GM12878 (cell line): ENCODE results near the gene ZMIZ1. TPM values are rescaled to one million over a fixed set of nuclear protein-coding genes. Genes with fewer than 3 reads are reported as not detected.
A peak's percentile ranks its signal among the peaks of the same experiment; 100 is the strongest.

Experiments used
- ATAC-seq: fragments of 200-7000 bp; cut with Tn5 transposase; 3 replicates; pipeline ENCODE4 v1.9.1; 2020; ENCODE audit warnings: mild to moderate bottlenecking, moderate library complexity
- BruUV-seq: library from RNA; stranded (reverse); fragments of 400-500 nt; replicated peaks from 2 replicates; lab custom pipeline; 2021; lab: Mats Ljungman, UMichigan
- CTCF ChIA-PET: fragments of 300-600 bp; sonication (Branson Sonifier 250); formaldehyde crosslinking; extraction: SDS; loops from one replicate; lab custom pipeline; 2021; ENCODE audit warnings: inconsistent platforms; lab: Yijun Ruan, JAX
- POLR2A ChIA-PET: fragments of 350-600 bp; formaldehyde crosslinking; extraction: SDS; loops from one replicate; lab custom pipeline; 2021; ENCODE audit warnings: inconsistent platforms; lab: Charles Lee
- RAD21 ChIA-PET: fragments of 300-600 bp; sonication (Branson Sonifier 250); formaldehyde crosslinking; loops from one replicate; lab custom pipeline; 2023; ENCODE audit warnings: antibody characterized with exemption; ENCODE audit not compliant: unreplicated experiment; lab: Charles Lee
- SMC1A ChIA-PET: fragments of 300-600 bp; sonication (Branson Sonifier 250); formaldehyde crosslinking; loops from one replicate; lab custom pipeline; 2023; ENCODE audit not compliant: unreplicated experiment, uncharacterized antibody; lab: Charles Lee
- DNase-seq: peaks from one replicate; pipeline ENCODE4 v3.0.0-alpha.2; 2011; ENCODE audit warnings: low read depth, low spot score
- FAIRE-seq: peaks from 3 replicates; lab custom pipeline; 2011; peaks lifted over from hg19 to GRCh38; lab: Jason Lieb, UNC
- H2AFZ ChIP-seq: 2 replicates; pipeline ENCODE4 v1.6.0; 2011; ENCODE audit warnings: low read depth, low read length, control low read depth; ENCODE audit not compliant: control insufficient read depth
- H3K27ac ChIP-seq: 2 replicates; pipeline ENCODE4 v1.5.1; 2011; ENCODE audit warnings: control low read depth; ENCODE audit not compliant: control insufficient read depth, insufficient read depth
- H3K27me3 ChIP-seq, 2 experiments: replicated peaks in 1 of 2; 2 replicates each; pipeline versions ENCODE4 v1.6.0 to v1.6.1; 2011; ENCODE audit warnings: low read length in 1 of 2; ENCODE audit not compliant: control insufficient read depth in 2 of 2, insufficient read depth in 2 of 2
- H3K36me3 ChIP-seq, 2 experiments: 2 replicates each; pipeline ENCODE4 v1.5.1; 2011; ENCODE audit warnings: low read length in 1 of 2; ENCODE audit not compliant: control insufficient read depth in 2 of 2, insufficient read depth in 2 of 2
- H3K4me1 ChIP-seq: 2 replicates; pipeline ENCODE4 v1.6.1; 2011; ENCODE audit warnings: mild to moderate bottlenecking, low read length, moderate library complexity, mixed read lengths; ENCODE audit not compliant: control insufficient read depth, insufficient read depth
- H3K4me2 ChIP-seq: 2 replicates; pipeline ENCODE4 v1.6.0; 2011; ENCODE audit warnings: control low read depth; ENCODE audit not compliant: control insufficient read depth, insufficient read depth
- H3K4me3 ChIP-seq: fragments of 200-600 bp; sonication (generic); 2 replicates; pipeline ENCODE4 v1.5.1; 2016
- H3K79me2 ChIP-seq: 2 replicates; pipeline ENCODE4 v1.6.0; 2011; ENCODE audit warnings: low read length; ENCODE audit not compliant: control insufficient read depth, insufficient read depth
- H3K9ac ChIP-seq: 2 replicates; pipeline ENCODE4 v1.8.0; 2011; ENCODE audit warnings: low read length, control low read depth, mixed read lengths; ENCODE audit not compliant: control insufficient read depth, insufficient read depth
- H3K9me3 ChIP-seq: replicated peaks from 3 replicates; pipeline ENCODE4 v1.5.1; 2011; ENCODE audit warnings: mild to moderate bottlenecking, low read length; ENCODE audit not compliant: control insufficient read depth, insufficient read depth
- H4K20me1 ChIP-seq: 2 replicates; pipeline ENCODE4 v1.6.0; 2011; ENCODE audit not compliant: control insufficient read depth, insufficient read depth
- CTCF ChIP-seq, 3 experiments: IDR thresholded peaks in 2 of 3; conservative IDR thresholded peaks in 1 of 3; 2 replicates each; pipeline ENCODE4 v1.5.1; 2011; ENCODE audit warnings: low read depth in 3 of 3, low read length in 3 of 3, mild to moderate bottlenecking in 3 of 3, control low read depth in 2 of 3, moderate library complexity in 2 of 3, inconsistent platforms in 1 of 3, mixed read lengths in 1 of 3; ENCODE audit not compliant: control insufficient read depth in 2 of 3, insufficient read depth in 1 of 3; ENCODE audit errors: extremely low read depth in 1 of 3
- IKZF2 ChIP-seq, 2 experiments: fragments of 450-650 bp; IDR thresholded peaks; 2 replicates each; pipeline ENCODE4 v1.6.1; 2017; ENCODE audit warnings: mild to moderate bottlenecking in 2 of 2, moderate library complexity in 2 of 2
- MEF2B ChIP-seq: fragments of 450-650 bp; IDR thresholded peaks from 2 replicates; pipeline ENCODE4 v1.6.1; 2018; ENCODE audit warnings: mild to moderate bottlenecking, moderate library complexity; ENCODE audit not compliant: partially characterized antibody, poor library complexity, severe bottlenecking
- MTA3 ChIP-seq: IDR thresholded peaks from 2 replicates; pipeline ENCODE4 v1.6.1; 2012; ENCODE audit warnings: low read length, inconsistent platforms, borderline replicate concordance
- RAD21 ChIP-seq: IDR thresholded peaks from 2 replicates; pipeline ENCODE4 v1.6.1; 2011; ENCODE audit warnings: mild to moderate bottlenecking, low read depth, low read length, moderate library complexity; ENCODE audit not compliant: insufficient read depth
- SMC3 ChIP-seq: IDR thresholded peaks from 2 replicates; pipeline ENCODE4 v1.6.1; 2011; ENCODE audit warnings: low read length, improper control_type of control experiment, borderline replicate concordance
- SRF ChIP-seq, 2 experiments: IDR thresholded peaks; 2 replicates each; pipeline ENCODE4 v1.6.1; 2011; ENCODE audit warnings: low read depth in 2 of 2, low read length in 2 of 2, mild to moderate bottlenecking in 1 of 2, moderate library complexity in 1 of 2
- ZNF24 ChIP-seq: fragments of 450-650 bp; IDR thresholded peaks from 2 replicates; pipeline ENCODE4 v1.6.1; 2017; ENCODE audit warnings: antibody characterized with exemption, mild to moderate bottlenecking
- WGBS: methylation state at CpG from one replicate; pipeline ENCODE4 v1.1.6; 2016; ENCODE audit warnings: low lambda C conversion rate; ENCODE audit not compliant: insufficient replicate concordance, insufficient coverage; ENCODE audit errors: missing lambda C conversion rate; 5-methylcytosine and 5-hydroxymethylcytosine counted together
- in situ Hi-C: fragments of 300-500 bp; cut with MboI; formaldehyde crosslinking; loops from 9 replicates; pipeline ENCODE4 v1.14.3; 2018; ENCODE audit warnings: mixed read lengths
- intact Hi-C: fragments of 100-400 bp; cut with micrococcal nuclease; formaldehyde crosslinking; loops from one replicate; pipeline ENCODE4 v1.14.2; 2022; ENCODE audit not compliant: unreplicated experiment
- polyA plus RNA-seq, 11 experiments: library from polyadenylated mRNA; depleted of rRNA in 4 of 11; unstranded in 6 of 11; stranded (reverse) in 5 of 11; fragments of >200 nt; fragmentation: Nextera tagmentation in 4 of 11; fragmentation: Illumina TruSeq in 1 of 11; extraction: Ambion mirVana in 4 of 11; extraction: Trizol in 1 of 11; gene quantifications; 1 replicate in 1 of 11; 2 replicates in 10 of 11; pipeline versions ENCODE4 v1.2.1 to v1.2.3, GENCODE V29; 2011 to 2016; ENCODE audit warnings: inconsistent platforms in 2 of 11, missing spikeins in 2 of 11, low read depth in 1 of 11
- total RNA-seq, 4 experiments: library from RNA; depleted of rRNA in 3 of 4; stranded (reverse); fragments of >200 nt in 3 of 4; fragmentation: Illumina TruSeq in 1 of 4; extraction: Trizol in 1 of 4; gene quantifications; 2 replicates each; pipeline versions ENCODE4 v1.2.1 to v1.2.3, GENCODE V29; 2013 to 2021

The ZMIZ1 gene
- total and polyA plus RNA-seq, 10 of the 15 experiments (the other 5 are each of a cell fraction or from before 2014, with no cell fraction given) = 3.1 to 82.3 (median 14.9) TPM

- H3K27ac ChIP-seq = no peak overlapping the region
- 77% methylated on average over 21 of the region's 24 CpGs for WGBS
- TF ChIP-seq RAD21 (peak; percentile 61), IKZF2 (IDR thresholded peaks at IDR 0.05) (no peak), SRF (IDR thresholded peaks at IDR 0.05; ENCODE audit: low read depth in 2 of 2, low read length in 2 of 2) (no peak), CTCF (IDR thresholded peaks at IDR 0.05 in 2 of 3, conservative IDR thresholded peaks at IDR 0.05 in 1 of 3; ENCODE audit: control insufficient read depth in 2 of 3, extremely low read depth in 1 of 3, insufficient read depth in 1 of 3, low read depth in 3 of 3, low read length in 3 of 3) (peak; percentile 50 to 81 (median 56)), MEF2B (peak; percentile 83), SMC3 (peak; percentile 39; the same call in 1 of the 2 replicates), MTA3 (no peak), ZNF24 (no peak)
- TF ChIP-seq, all 136 proteins: peak for 4
- Histone ChIP-seq H3K4me2 (no peak overlapping the region), H2AFZ (no peak overlapping the region), H3K9ac (no peak overlapping the region), H3K79me2 (peaks cover under 1% of the 10 kb centered on the region; the same call in 1 of the 2 replicates), H3K4me1 (peaks cover 12% of the 10 kb centered on the region), H3K4me3 (no peak overlapping the region), H3K36me3 (peaks cover 36 to 81% of the 10 kb centered on the region in 2 experiments), H3K27me3 (no peaks in the 10 kb centered on the region), H4K20me1 (no peaks in the 10 kb centered on the region), H3K9me3 (no peaks in the 10 kb centered on the region)
- CTCF ChIA-PET = interaction anchor here (0.6 to 2.3 kb wide), 9 partner anchors 9 to 81 kb away, joined by 3 to 9 read pairs (median 8); no protein-coding TSS in a partner anchor
- in situ Hi-C loops = no loop called here
- intact Hi-C loops = no loop called here
- RAD21 ChIA-PET = interaction anchor here (0.5 to 1.9 kb wide), 11 partner anchors 23 to 82 kb away, joined by 3 to 7 read pairs (median 3); partner anchors contain the start of gene PPIF
- POLR2A ChIA-PET = no interaction called here
- ATAC-seq (peak; percentile 83), FAIRE-seq (no peak), DNase-seq (no peak)
- SMC1A ChIA-PET = interaction anchor here (0.6 to 1.6 kb wide), 3 partner anchors 30 to 54 kb away, joined by 4 to 5 read pairs (median 5); partner anchors contain the start of gene PPIF
- no TSS peak for BruUV-seq
These were observed 224.4 kb downstream of the ZMIZ1 start for GRCh38 chr10:79292891-79293746.
